ENCODE measurements around the gene RANBP9. TPM values are rescaled to one million over a fixed set of nuclear protein-coding genes. Genes with fewer than 3 reads are reported as not detected.

Gene RANBP9
- total RNA-seq, 1 donor from 2014 or later, result 41.8 TPM

GRCh38 chr6:13715444-13715883, 3.8 kb upstream of the RANBP9 start:
- DNase-seq (ENCODE audit: low spot score) (no peak), ATAC-seq (no peak)
- intact Hi-C loops (cut with DNase I), result no loop called here

- ATAC-seq, result peak; percentile 24
- DNase-seq (ENCODE audit: low spot score), result no peak
- intact Hi-C loops (cut with DNase I), result no loop called here
Measured at GRCh38 chr6:13712599-13712898, 914 bp upstream of the RANBP9 start.

- intact Hi-C loops (cut with DNase I), result no loop called here
- ATAC-seq (peak; percentile 34), DNase-seq (ENCODE audit: low spot score) (no peak)
Measured at GRCh38 chr6:13711324-13711732, 307 bp downstream of the RANBP9 start.

- intact Hi-C loops (cut with DNase I), result no loop called here
- peak; percentile 75 for DNase-seq (ENCODE audit: low spot score)
Measured at GRCh38 chr6:13710552-13711323, 897 bp downstream of the RANBP9 start.

GRCh38 chr6:13709689-13710551, 1.7 kb downstream of the RANBP9 start:
- no peak for DNase-seq (ENCODE audit: low spot score)
- intact Hi-C loops (cut with DNase I), result no loop called here
- ATAC-seq, result no peak

More at GRCh38 chr6:13710552-13711323, 897 bp downstream of the RANBP9 start:
- ATAC-seq, result no peak

- DNase-seq (ENCODE audit: low spot score) (no peak), ATAC-seq (no peak)
- intact Hi-C loops (cut with DNase I), result no loop called here
Measured at GRCh38 chr6:13708736-13709135, 2.9 kb downstream of the RANBP9 start.

GRCh38 chr6:13703496-13703895, 8.1 kb downstream of the RANBP9 start:
- no peak for DNase-seq (ENCODE audit: low spot score)
- intact Hi-C loops (cut with DNase I), result no loop called here
- no peak for ATAC-seq

GRCh38 chr6:13702809-13703302, 8.8 kb downstream of the RANBP9 start:
- intact Hi-C loops (cut with DNase I), result no loop called here
- peak; percentile 46 for ATAC-seq

GRCh38 chr6:13700232-13700631, 11.4 kb downstream of the RANBP9 start:
- intact Hi-C loops (cut with DNase I), result no loop called here
- DNase-seq (ENCODE audit: low spot score) (no peak), ATAC-seq (no peak)

More at GRCh38 chr6:13702809-13703302, 8.8 kb downstream of the RANBP9 start:
- DNase-seq (ENCODE audit: low spot score), result no peak

- no peak for DNase-seq (ENCODE audit: low spot score)
- intact Hi-C loops (cut with DNase I), result no loop called here
- ATAC-seq, result no peak
Measured at GRCh38 chr6:13698715-13699114, 12.9 kb downstream of the RANBP9 start.

GRCh38 chr6:13697857-13698256, 13.8 kb downstream of the RANBP9 start:
- intact Hi-C loops (cut with DNase I), result no loop called here
- ATAC-seq, result no peak
- DNase-seq (ENCODE audit: low spot score), result no peak

GRCh38 chr6:13696226-13696625, 15.4 kb downstream of the RANBP9 start:
- DNase-seq (ENCODE audit: low spot score), result no peak
- ATAC-seq, result no peak
- intact Hi-C loops (cut with DNase I), result no loop called here

- DNase-seq (ENCODE audit: low spot score), result no peak
- intact Hi-C loops (cut with DNase I), result no loop called here
- no peak for ATAC-seq
Measured at GRCh38 chr6:13695252-13695651, 16.4 kb downstream of the RANBP9 start.

- intact Hi-C loops (cut with DNase I), result no loop called here
- ATAC-seq, result no peak
- no peak for DNase-seq (ENCODE audit: low spot score)
Measured at GRCh38 chr6:13694562-13694961, 17.1 kb downstream of the RANBP9 start.

- intact Hi-C loops (cut with DNase I), result no loop called here
- DNase-seq (ENCODE audit: low spot score), result no peak
- ATAC-seq, result no peak
Measured at GRCh38 chr6:13689511-13690256, 22.0 kb downstream of the RANBP9 start.

GRCh38 chr6:13688692-13689196, 22.9 kb downstream of the RANBP9 start:
- ATAC-seq (no peak), DNase-seq (ENCODE audit: low spot score) (no peak)
- intact Hi-C loops (cut with DNase I), result no loop called here

GRCh38 chr6:13687917-13688351, 23.7 kb downstream of the RANBP9 start:
- intact Hi-C loops (cut with DNase I), result no loop called here
- ATAC-seq (no peak), DNase-seq (ENCODE audit: low spot score) (no peak)

- no peak for ATAC-seq
- no peak for DNase-seq (ENCODE audit: low spot score)
- intact Hi-C loops (cut with DNase I), result no loop called here
Measured at GRCh38 chr6:13684855-13685254, 26.8 kb downstream of the RANBP9 start.

GRCh38 chr6:13683038-13683437, 28.6 kb downstream of the RANBP9 start:
- ATAC-seq (no peak), DNase-seq (ENCODE audit: low spot score) (no peak)
- intact Hi-C loops (cut with DNase I), result no loop called here

All from sciatic nerve (tissue), 2 donors.